GM12892 (cell line): ENCODE data around the gene NFKB2.

ENCODE experiments used
- POLR2A ChIP-seq: IDR thresholded peaks from 2 replicates; pipeline ENCODE4 v1.6.1; 2011; ENCODE audit warnings: low read depth, low read length, control low read depth
- TAF1 ChIP-seq: IDR thresholded peaks from 2 replicates; pipeline ENCODE4 v1.6.1; 2011; ENCODE audit warnings: low read depth, mild to moderate bottlenecking, control low read depth, low read length, borderline replicate concordance

- TF ChIP-seq POLR2A (no peak), TAF1 (no peak)
Measured at GRCh38 chr10:102382871-102383270, 12.6 kb upstream of the NFKB2 start.
